GM23338 (cell line): ENCODE results near the gene CHST11.

Experiments used
- CREB1 ChIP-seq: fragments of 250-450 bp; sonication (Bioruptor Pico); IDR thresholded peaks from 2 replicates; pipeline ENCODE4 v1.5.0; 2020; ENCODE audit warnings: low read depth, mild to moderate bottlenecking, moderate library complexity
- CTCF ChIP-seq, 2 experiments: fragments of 200-600 bp in 1 of 2; sonication (generic) in 1 of 2; conservative IDR thresholded peaks; 2 replicates each; pipeline versions ENCODE4 v1.5.1 to v1.6.1; 2016 to 2017; ENCODE audit warnings: antibody characterized with exemption in 2 of 2, low read depth in 2 of 2, mild to moderate bottlenecking in 2 of 2, moderate library complexity in 1 of 2
- ETS1 ChIP-seq: IDR thresholded peaks from 2 replicates; pipeline ENCODE4 v1.6.1; 2016; ENCODE audit warnings: antibody characterized with exemption
- EZH2 ChIP-seq: fragments of 200-600 bp; sonication (generic); IDR thresholded peaks from one replicate; pipeline ENCODE4 v1.8.0; 2017; ENCODE audit warnings: antibody characterized with exemption, mild to moderate bottlenecking, low read depth; ENCODE audit not compliant: unreplicated experiment
- EZH2phosphoT487 ChIP-seq: fragments of 200-600 bp; sonication (generic); IDR thresholded peaks from one replicate; pipeline ENCODE4 v1.8.1; 2018; ENCODE audit warnings: antibody characterized with exemption; ENCODE audit not compliant: unreplicated experiment
- POLR2AphosphoS5 ChIP-seq: IDR thresholded peaks from 2 replicates; pipeline ENCODE4 v1.6.1; 2016; ENCODE audit warnings: antibody characterized with exemption, low read depth
- REST ChIP-seq: IDR thresholded peaks from one replicate; pipeline ENCODE4 v1.6.1; 2018; ENCODE audit warnings: antibody characterized with exemption; ENCODE audit not compliant: unreplicated experiment
- ZNF331 ChIP-seq: fragments of 250-450 bp; sonication (Bioruptor Pico); IDR thresholded peaks from 2 replicates; pipeline ENCODE4 v1.5.0; 2020; ENCODE audit warnings: low read depth, mild to moderate bottlenecking, moderate library complexity

- TF ChIP-seq CTCF (conservative IDR thresholded peaks at IDR 0.05; ENCODE audit: low read depth in 2 of 2) (no peak), ZNF331 (no peak), REST (no peak), EZH2 (no peak), CREB1 (no peak), POLR2AphosphoS5 (no peak), EZH2phosphoT487 (no peak), ETS1 (no peak)
These were observed 40.2 kb upstream of the CHST11 start for GRCh38 chr12:104416585-104416984.
